T47D (cell line): ENCODE data around the gene SH3RF2.
"Not testable (repeated sequence)": the region's sequence is repeated elsewhere in the genome, so short reads cannot be mapped to it uniquely, and the experiment has no call there.

Experiments
- DNase-seq, 2 experiments: peaks; one replicate each; pipeline versions ENCODE4 v3.0.0 to v3.0.0-alpha.2; 2011 to 2012; ENCODE audit warnings: low read depth in 1 of 2, low spot score in 1 of 2
- JUND ChIP-seq: IDR thresholded peaks from 2 replicates; pipeline ENCODE4 v1.6.1; 2012; ENCODE audit warnings: low read depth
- in situ Hi-C: cut with HindIII; loops from 2 replicates; pipeline ENCODE4 v1.10.0; 2016; ENCODE audit warnings: low sequenced_read_pairs, low pct_unique_long_range_greater_than_20kb

Gene SH3RF2

GRCh38 chr5:146082798-146083197, 146.4 kb downstream of the SH3RF2 start:
- DNase-seq = no peak
- in situ Hi-C loops = no loop called here
- no peak for TF ChIP-seq JUND

- in situ Hi-C loops = no loop called here
- DNase-seq = no peak
- no peak for TF ChIP-seq JUND
Observed at GRCh38 chr5:146084376-146084775, 148.0 kb downstream of the SH3RF2 start.

GRCh38 chr5:146088098-146088497, 151.7 kb downstream of the SH3RF2 start:
- no peak for TF ChIP-seq JUND
- DNase-seq = no peak
- in situ Hi-C loops = no loop called here

- no peak for TF ChIP-seq JUND
- in situ Hi-C loops = no loop called here
Observed at GRCh38 chr5:146089287-146089686, 152.9 kb downstream of the SH3RF2 start.

GRCh38 chr5:146091881-146092280, 155.5 kb downstream of the SH3RF2 start:
- in situ Hi-C loops = no loop called here
- TF ChIP-seq JUND = no peak
- DNase-seq = no peak

More at GRCh38 chr5:146089287-146089686, 152.9 kb downstream of the SH3RF2 start:
- DNase-seq = no peak

DNA sequence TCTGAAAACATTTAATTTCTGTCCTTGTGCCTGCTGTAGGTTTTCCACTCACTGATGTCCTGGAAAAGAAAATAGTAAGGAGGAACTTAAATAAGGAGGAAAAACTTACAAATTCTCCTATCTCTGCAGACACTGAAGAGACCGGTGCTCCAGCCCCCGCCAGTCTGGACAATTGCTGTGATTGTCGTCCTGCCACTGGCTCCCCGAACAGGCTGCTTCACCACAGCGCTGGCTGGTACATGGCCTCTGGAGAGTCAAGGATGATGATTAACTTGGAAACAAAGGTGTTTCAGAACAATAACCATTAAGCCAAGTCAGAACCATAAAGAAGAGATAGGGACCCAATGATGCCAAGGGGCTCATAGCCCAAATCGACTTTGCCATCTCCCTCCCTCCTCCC, 161.7 kb downstream of the SH3RF2 start:
- no peak for TF ChIP-seq JUND
- in situ Hi-C loops = no loop called here
- DNase-seq = no peak

DNA sequence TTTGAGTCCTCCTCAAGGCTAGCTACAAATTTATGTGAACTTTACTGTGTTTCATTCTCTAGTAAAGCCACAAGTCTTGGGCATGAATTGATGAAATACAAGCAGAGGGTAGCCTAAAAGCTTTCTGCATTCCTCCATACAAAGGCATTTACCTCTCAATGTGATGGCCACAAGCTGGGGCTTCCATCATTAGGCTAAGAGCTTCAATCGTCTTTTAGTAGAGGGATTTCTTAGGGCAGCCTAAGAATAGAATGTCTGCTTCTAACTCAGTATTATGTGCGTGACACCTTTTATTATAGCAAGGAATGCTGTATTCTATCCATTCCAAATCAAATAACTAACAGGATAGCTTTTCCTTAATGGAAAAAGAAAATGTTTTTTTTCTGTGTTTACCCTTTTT, 165.3 kb downstream of the SH3RF2 start:
- DNase-seq = no peak
- no peak for TF ChIP-seq JUND
- in situ Hi-C loops = no loop called here

GRCh38 chr5:146103594-146103993, 167.2 kb downstream of the SH3RF2 start:
- DNase-seq = no peak
- in situ Hi-C loops = no loop called here
- no peak for TF ChIP-seq JUND

- in situ Hi-C loops = no loop called here
- no peak for TF ChIP-seq JUND
- no peak for DNase-seq
Observed at GRCh38 chr5:146105477-146105876, 169.1 kb downstream of the SH3RF2 start, which contains the start of gene PLAC8L1. Gene PLAC8L1 (minus strand): TSS chr5:146105577. CDS start chr5:146104311, 1,266 bp downstream.

DNA sequence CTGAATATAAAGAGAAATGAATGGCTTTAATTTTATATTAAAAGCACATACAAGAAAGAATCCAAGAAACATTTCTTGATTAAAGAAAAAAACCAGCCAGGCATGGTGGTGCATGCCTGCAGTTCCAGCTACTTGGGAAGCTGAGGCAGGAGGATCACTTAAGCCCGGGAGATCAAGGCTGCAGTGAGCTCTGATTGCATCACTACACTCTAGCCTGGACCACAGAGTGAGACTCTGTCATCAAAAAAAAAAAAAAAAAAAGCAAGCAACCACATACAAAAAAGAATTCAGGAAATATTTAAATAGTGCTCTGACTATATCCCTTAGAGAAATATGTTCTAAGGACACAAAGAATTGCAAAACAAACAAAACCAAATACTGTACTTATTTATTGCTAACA, 171.5 kb downstream of the SH3RF2 start:
- DNase-seq = no peak
- no peak for TF ChIP-seq JUND
- in situ Hi-C loops = no loop called here

- in situ Hi-C loops = not testable (repeated sequence)
Observed at GRCh38 chr5:146108870-146109269, 172.5 kb downstream of the SH3RF2 start.

GRCh38 chr5:146109379-146109778, 173.0 kb downstream of the SH3RF2 start:
- no peak for TF ChIP-seq JUND
- in situ Hi-C loops = no loop called here
- no peak for DNase-seq

More at GRCh38 chr5:146108870-146109269, 172.5 kb downstream of the SH3RF2 start:
- not testable (repeated sequence) for DNase-seq

DNA sequence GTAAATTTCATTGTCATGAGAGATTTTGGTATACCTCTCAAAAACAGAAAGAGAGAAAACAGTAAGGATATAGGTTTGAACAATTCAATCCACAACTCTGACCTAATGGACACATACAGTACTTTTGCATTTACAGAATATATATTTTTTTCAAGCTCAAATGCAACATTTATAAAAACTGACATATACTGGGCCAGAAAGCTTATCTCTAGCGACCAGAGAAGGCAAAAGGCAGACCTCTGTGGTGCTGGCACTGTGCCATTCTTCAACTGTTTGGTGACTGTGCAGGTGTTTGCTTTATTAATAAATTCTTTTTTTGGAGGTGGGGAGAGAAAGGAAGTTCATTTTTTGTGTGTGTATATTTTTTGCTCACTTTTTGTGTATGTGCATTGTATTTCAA, 175.0 kb downstream of the SH3RF2 start:
- DNase-seq = no peak
- in situ Hi-C loops = no loop called here
- no peak for TF ChIP-seq JUND

GRCh38 chr5:146112476-146112875, 176.1 kb downstream of the SH3RF2 start:
- no peak for DNase-seq
- in situ Hi-C loops = no loop called here
- TF ChIP-seq JUND = no peak
